ENCODE results near the gene FAM181A. TPM values are rescaled to one million over a fixed set of nuclear protein-coding genes. Genes with fewer than 3 reads are reported as not detected.

Gene FAM181A
- not detected in 2 replicates for total RNA-seq
- not detected for total RNA-seq (2013)
- polyA plus RNA-seq: not detected in 2 replicates
- not detected in 2 replicates for polyA minus RNA-seq

DNA sequence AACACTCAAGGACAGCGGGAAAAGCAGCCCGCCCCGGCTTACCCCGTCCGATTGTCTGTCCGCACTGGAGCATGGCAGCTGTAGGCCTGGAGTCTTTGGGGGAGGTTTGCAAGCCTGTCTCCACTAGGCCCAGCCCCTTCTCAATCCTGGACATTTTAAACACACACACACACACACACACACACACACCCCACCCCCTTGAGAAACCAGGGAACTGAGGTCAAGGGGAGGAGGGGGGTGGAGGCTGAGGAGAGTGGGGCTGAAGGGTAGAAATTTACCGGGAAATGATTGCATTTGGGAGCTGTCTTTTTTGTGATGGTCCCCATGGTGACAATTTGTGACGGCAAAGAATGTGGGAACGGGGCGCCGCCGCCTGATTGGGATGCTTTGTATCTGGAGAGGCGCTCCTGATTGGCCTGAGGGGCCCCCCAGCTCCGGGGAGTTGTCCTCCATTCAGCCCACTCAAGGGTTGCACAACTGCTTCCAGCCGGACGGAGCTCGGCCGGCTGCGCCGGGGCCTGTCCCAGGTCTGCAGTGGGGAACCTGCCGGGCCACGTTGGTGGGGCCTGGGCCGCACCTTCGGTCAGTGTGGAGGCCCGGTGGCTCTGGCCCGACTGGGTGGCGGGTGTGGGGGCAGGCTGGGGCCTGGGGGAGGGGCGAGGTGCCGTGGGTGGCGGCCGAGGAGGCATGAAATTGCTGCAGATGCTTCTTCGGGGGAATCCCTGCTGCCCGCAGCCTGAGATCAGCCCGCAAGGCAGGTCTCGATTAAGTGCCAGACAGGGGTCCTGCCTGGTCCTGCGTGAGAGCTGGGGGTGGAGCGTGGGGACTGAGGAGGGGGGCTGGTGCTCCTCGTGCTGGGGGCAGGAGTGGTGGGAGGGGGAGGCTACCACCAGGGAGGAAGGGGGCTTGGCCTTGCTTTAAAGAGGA, at the start of gene FAM181A:
Gene FAM181A, plus strand, starts transcription at position 472 of the 927 bp plus-strand sequence. CDS start 942 bp downstream, outside the sequence.
- no peak within 1 kb of the TSS for H3K4me3 ChIP-seq (ENCODE audit: control extremely low read depth in 1 of 5, extremely low read depth in 1 of 5, insufficient read depth in 1 of 5, low read depth in 2 of 5, low read length in 4 of 5)
- H3K4me1 Mint-ChIP-seq: no peaks in the 10 kb centered on the region
- no peak within 1 kb of the TSS for H3K27ac Mint-ChIP-seq
- DNase-seq (no peak), ATAC-seq (ENCODE audit: low read depth) (no peak)
- 82% methylated on average over 30 of the region's 38 CpGs for WGBS (ENCODE audit: insufficient coverage)
- no peaks in the 10 kb centered on the region for H3K4me1 ChIP-seq (ENCODE audit: control insufficient read depth in 2 of 2, insufficient read depth in 2 of 2, low read length in 2 of 2)
- H4K20me1 ChIP-seq (ENCODE audit: control insufficient read depth, insufficient read depth, low read length, poor library complexity, severe bottlenecking): no peaks in the 10 kb centered on the region
- no peaks in the 10 kb centered on the region for H3K36me3 ChIP-seq (replicated peaks in 1 of 2; ENCODE audit: control extremely low read depth in 1 of 2, control insufficient read depth in 1 of 2, extremely low read depth in 1 of 2, insufficient read depth in 2 of 2, low read length in 1 of 2)
- H3K27ac ChIP-seq (ENCODE audit: low read length in 2 of 2): no peak within 1 kb of the TSS
- no peaks in the 10 kb centered on the region for H3K27me3 Mint-ChIP-seq
- no peak within 1 kb of the TSS for H3K4me3 Mint-ChIP-seq
- H3K4me2 ChIP-seq (replicated peaks; ENCODE audit: low read depth, low read length, poor library complexity, severe bottlenecking): no peak within 1 kb of the TSS
- H3K27me3 ChIP-seq (replicated peaks in 1 of 4; ENCODE audit: control extremely low read depth in 1 of 4, control insufficient read depth in 3 of 4, insufficient read depth in 4 of 4, low read length in 3 of 4): no peaks in the 10 kb centered on the region
- H3K9me3 Mint-ChIP-seq (ENCODE audit: insufficient read depth): no peaks in the 10 kb centered on the region
- ChIA-PET CTCF (interaction anchor here (1.0 kb wide), 1 partner anchor 73 kb away, joined by 3 read pairs; no protein-coding TSS in a partner anchor), POLR2A (interaction anchor here (0.6 kb wide), 1 partner anchor 558 kb away, joined by 3 read pairs; no protein-coding TSS in a partner anchor)
- H2AFZ ChIP-seq (ENCODE audit: insufficient read depth, low read depth, low read length, poor library complexity, severe bottlenecking): no peak within 1 kb of the TSS
- H3K9ac ChIP-seq (ENCODE audit: low read length): no peak within 1 kb of the TSS
- H3K9me3 ChIP-seq (ENCODE audit: control extremely low read depth in 1 of 3, control insufficient read depth in 2 of 3, insufficient read depth in 1 of 3, low read length in 2 of 3): peaks cover 0 to 7% (median 0%) of the 10 kb centered on the region in 3 donors
- intact Hi-C loops (cut with micrococcal nuclease): no loop called here
- no peaks in the 10 kb centered on the region for H3K79me2 ChIP-seq (ENCODE audit: control insufficient read depth, insufficient read depth, low read length)
- TF ChIP-seq EZH2 (IDR thresholded peaks at IDR 0.05; ENCODE audit: borderline replicate concordance, insufficient read depth, low read depth, low read length, poor library complexity, severe bottlenecking): no peak
- TF ChIP-seq, protein P1, sequence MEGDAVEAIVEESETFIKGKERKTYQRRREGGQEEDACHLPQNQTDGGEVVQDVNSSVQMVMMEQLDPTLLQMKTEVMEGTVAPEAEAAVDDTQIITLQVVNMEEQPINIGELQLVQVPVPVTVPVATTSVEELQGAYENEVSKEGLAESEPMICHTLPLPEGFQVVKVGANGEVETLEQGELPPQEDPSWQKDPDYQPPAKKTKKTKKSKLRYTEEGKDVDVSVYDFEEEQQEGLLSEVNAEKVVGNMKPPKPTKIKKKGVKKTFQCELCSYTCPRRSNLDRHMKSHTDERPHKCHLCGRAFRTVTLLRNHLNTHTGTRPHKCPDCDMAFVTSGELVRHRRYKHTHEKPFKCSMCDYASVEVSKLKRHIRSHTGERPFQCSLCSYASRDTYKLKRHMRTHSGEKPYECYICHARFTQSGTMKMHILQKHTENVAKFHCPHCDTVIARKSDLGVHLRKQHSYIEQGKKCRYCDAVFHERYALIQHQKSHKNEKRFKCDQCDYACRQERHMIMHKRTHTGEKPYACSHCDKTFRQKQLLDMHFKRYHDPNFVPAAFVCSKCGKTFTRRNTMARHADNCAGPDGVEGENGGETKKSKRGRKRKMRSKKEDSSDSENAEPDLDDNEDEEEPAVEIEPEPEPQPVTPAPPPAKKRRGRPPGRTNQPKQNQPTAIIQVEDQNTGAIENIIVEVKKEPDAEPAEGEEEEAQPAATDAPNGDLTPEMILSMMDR (IDR thresholded peaks at IDR 0.05): no peak

- Histone ChIP-seq H3K9ac (ENCODE audit: low read length) (no peak overlapping the region), H3K36me3 (replicated peaks in 1 of 2; ENCODE audit: control extremely low read depth in 1 of 2, control insufficient read depth in 1 of 2, extremely low read depth in 1 of 2, insufficient read depth in 2 of 2, low read length in 1 of 2) (no peaks in the 10 kb centered on the region), H2AFZ (ENCODE audit: insufficient read depth, low read depth, low read length, poor library complexity, severe bottlenecking) (no peak overlapping the region), H3K27me3 (replicated peaks in 1 of 4; ENCODE audit: control extremely low read depth in 1 of 4, control insufficient read depth in 3 of 4, insufficient read depth in 4 of 4, low read length in 3 of 4) (peaks cover 0 to 6% (median 0%) of the 10 kb centered on the region in 4 experiments), H3K27ac (ENCODE audit: low read length in 2 of 2) (no peak overlapping the region), H3K4me3 (ENCODE audit: control extremely low read depth in 1 of 5, extremely low read depth in 1 of 5, insufficient read depth in 1 of 5, low read depth in 2 of 5, low read length in 4 of 5) (no peak overlapping the region), H3K4me1 (ENCODE audit: control insufficient read depth in 2 of 2, insufficient read depth in 2 of 2, low read length in 2 of 2) (no peaks in the 10 kb centered on the region), H3K9me3 (ENCODE audit: control extremely low read depth in 1 of 3, control insufficient read depth in 2 of 3, insufficient read depth in 1 of 3, low read length in 2 of 3) (peaks cover 0 to 28% (median 1%) of the 10 kb centered on the region in 3 donors), H3K79me2 (ENCODE audit: control insufficient read depth, insufficient read depth, low read length) (no peaks in the 10 kb centered on the region), H4K20me1 (ENCODE audit: control insufficient read depth, insufficient read depth, low read length, poor library complexity, severe bottlenecking) (no peaks in the 10 kb centered on the region), H3K4me2 (replicated peaks; ENCODE audit: low read depth, low read length, poor library complexity, severe bottlenecking) (no peak overlapping the region)
- ChIA-PET POLR2A (no interaction called here), CTCF (interaction anchor here (1.0 kb wide), 1 partner anchor 13 kb away, joined by 3 read pairs; no protein-coding TSS in a partner anchor)
- DNase-seq: no peak
- intact Hi-C loops (cut with micrococcal nuclease): no loop called here
- H3K4me3 Mint-ChIP-seq: no peak overlapping the region
- no peak overlapping the region for H3K27ac Mint-ChIP-seq
- TF ChIP-seq EZH2 (IDR thresholded peaks at IDR 0.05; ENCODE audit: borderline replicate concordance, insufficient read depth, low read depth, low read length, poor library complexity, severe bottlenecking): no peak
- TF ChIP-seq, protein P1 (IDR thresholded peaks at IDR 0.05): no peak
- no peaks in the 10 kb centered on the region for H3K27me3 Mint-ChIP-seq
- no peak for ATAC-seq (ENCODE audit: low read depth)
- WGBS (ENCODE audit: insufficient coverage): 36% methylated on average over 7 of the region's 8 CpGs
- no peaks in the 10 kb centered on the region for H3K4me1 Mint-ChIP-seq
- no peaks in the 10 kb centered on the region for H3K9me3 Mint-ChIP-seq (ENCODE audit: insufficient read depth)
Measured at GRCh38 chr14:93878212-93878611, 48.9 kb upstream of the FAM181A start.
